GM23338 (cell line): Measurements from ENCODE around the gene MFSD6.
"Not testable (repeated sequence)": the region's sequence is repeated elsewhere in the genome, so short reads cannot be mapped to it uniquely, and the experiment has no call there.

Experiments
- CTCF ChIP-seq, 2 experiments: fragments of 200-600 bp in 1 of 2; sonication (generic) in 1 of 2; conservative IDR thresholded peaks; 2 replicates each; pipeline versions ENCODE4 v1.5.1 to v1.6.1; 2016 to 2017; ENCODE audit warnings: antibody characterized with exemption in 2 of 2, low read depth in 2 of 2, mild to moderate bottlenecking in 2 of 2, moderate library complexity in 1 of 2
- EZH2 ChIP-seq: fragments of 200-600 bp; sonication (generic); IDR thresholded peaks from one replicate; pipeline ENCODE4 v1.8.0; 2017; ENCODE audit warnings: antibody characterized with exemption, mild to moderate bottlenecking, low read depth; ENCODE audit not compliant: unreplicated experiment
- EZH2phosphoT487 ChIP-seq: fragments of 200-600 bp; sonication (generic); IDR thresholded peaks from one replicate; pipeline ENCODE4 v1.8.1; 2018; ENCODE audit warnings: antibody characterized with exemption; ENCODE audit not compliant: unreplicated experiment
- POLR2AphosphoS5 ChIP-seq: IDR thresholded peaks from 2 replicates; pipeline ENCODE4 v1.6.1; 2016; ENCODE audit warnings: antibody characterized with exemption, low read depth
- REST ChIP-seq: IDR thresholded peaks from one replicate; pipeline ENCODE4 v1.6.1; 2018; ENCODE audit warnings: antibody characterized with exemption; ENCODE audit not compliant: unreplicated experiment

- TF ChIP-seq REST; CTCF (conservative IDR thresholded peaks at IDR 0.05; ENCODE audit: low read depth in 2 of 2); POLR2AphosphoS5; EZH2phosphoT487; EZH2: not testable (repeated sequence)
Observed at GRCh38 chr2:190468354-190468753, 60.2 kb downstream of the MFSD6 start.
